Activated T-cell treated with anti-CD3 and anti-CD28 coated beads, Interleukin-2, amount 50 U/mL, for 48 hours (primary cell): ENCODE results near the gene RP9.

Experiments
- DNase-seq, 2 experiments: peaks; one replicate each; pipeline ENCODE4 v3.0.0-alpha.2; 2020

RP9 gene

GRCh38 chr7:33062023-33062781 is 47.0 kb downstream of the RP9 start, which contains the start of gene NT5C3A:
NT5C3A (minus strand) TSS chr7:33062776; CDS start chr7:33062705, 71 bp downstream.
- DNase-seq = peak in 1 of 2 experiments; percentile 62

GRCh38 chr7:33061282-33061937 is 47.8 kb downstream of the RP9 start:
- no peak for DNase-seq

GRCh38 chr7:33059635-33060034 is 49.6 kb downstream of the RP9 start:
- DNase-seq = no peak

GRCh38 chr7:33055158-33055557 is 54.0 kb downstream of the RP9 start:
- DNase-seq = no peak

GRCh38 chr7:33054261-33054964 is 54.8 kb downstream of the RP9 start:
- no peak for DNase-seq

- DNase-seq = no peak
Observed at GRCh38 chr7:33053721-33054120, 55.5 kb downstream of the RP9 start.

- no peak for DNase-seq
Observed at GRCh38 chr7:33050535-33051318, 58.5 kb downstream of the RP9 start.

GRCh38 chr7:33048704-33049103 is 60.5 kb downstream of the RP9 start:
- no peak for DNase-seq

GRCh38 chr7:33048257-33048656 is 60.9 kb downstream of the RP9 start:
- DNase-seq = no peak

- DNase-seq = no peak
Observed at GRCh38 chr7:33044986-33045385, 64.2 kb downstream of the RP9 start.
